Endometrial microvascular endothelial cells (primary cell): ENCODE results near the gene CNBD2. TPM values are rescaled to one million over a fixed set of nuclear protein-coding genes. Genes with fewer than 3 reads are reported as not detected.
"Not testable (repeated sequence)": the region's sequence is repeated elsewhere in the genome, so short reads cannot be mapped to it uniquely, and the experiment has no call there.

Source experiments
- in situ Hi-C: cut with HindIII; loops from 2 replicates; pipeline ENCODE4 v1.10.0; 2017; ENCODE audit warnings: low sequenced_read_pairs, low pct_unique_long_range_greater_than_20kb; ENCODE audit errors: inconsistent ontology term
- total RNA-seq: library from RNA; depleted of rRNA; stranded (reverse); fragments of >200 nt; gene quantifications from one replicate; pipeline ENCODE4 v1.2.3, GENCODE V29; 2015; ENCODE audit errors: inconsistent ontology term

Gene CNBD2
- total RNA-seq, 1 donor from 2014 or later, result 7.6 TPM

DNA sequence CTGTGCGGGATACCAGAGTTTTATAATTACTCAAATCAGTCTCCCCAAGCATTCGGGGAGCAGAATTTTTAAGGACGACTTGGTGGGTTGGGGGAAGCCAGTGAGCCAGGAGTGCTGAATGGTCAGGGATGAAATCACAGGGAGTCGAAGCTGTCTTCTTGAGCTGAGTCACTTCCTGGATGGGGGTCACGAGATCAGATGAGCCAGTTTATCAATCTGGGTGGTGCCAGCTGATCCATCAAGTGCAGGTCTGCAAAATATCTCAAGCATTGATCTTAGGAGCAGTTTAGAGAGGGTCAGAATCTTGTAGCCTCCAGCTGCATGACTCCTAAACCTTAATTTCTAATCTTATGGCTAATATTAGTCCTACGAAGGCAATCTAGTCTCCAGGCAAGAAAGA lies 111.6 kb downstream of the CNBD2 start:
- in situ Hi-C loops, result not testable (repeated sequence)

Other genes with a start within 250 kb of the CNBD2 start
- 144 TPM for gene RBM39, start 226.3 kb upstream of the CNBD2 start, total RNA-seq
- 29.5 TPM for gene PHF20, start 196.6 kb upstream of the CNBD2 start, total RNA-seq
- gene SCAND1, start 14.1 kb upstream of the CNBD2 start, total RNA-seq, result 96.5 TPM
- gene EPB41L1, start 186.2 kb downstream of the CNBD2 start, total RNA-seq, result 22.7 TPM